ENCODE results near the gene NAA35. TPM values are rescaled to one million over a fixed set of nuclear protein-coding genes. Genes with fewer than 3 reads are reported as not detected.

Gene NAA35
- total RNA-seq, 1 donor from 2014 or later: 18.8 TPM

- Mint-ChIP-seq H3K27me3 (ENCODE audit: unreplicated experiment) (no peaks in the 10 kb centered on the region), H3K4me3 (ENCODE audit: unreplicated experiment) (no peak overlapping the region), H3K9me3 (ENCODE audit: unreplicated experiment) (no peaks in the 10 kb centered on the region), H3K36me3 (ENCODE audit: unreplicated experiment) (peaks cover 63% of the 10 kb centered on the region), H3K27ac (ENCODE audit: unreplicated experiment) (no peak overlapping the region), H3K4me1 (ENCODE audit: unreplicated experiment) (no peaks in the 10 kb centered on the region)
- no peak for DNase-seq (ENCODE audit: extremely low spot score, unreplicated experiment)
- TF ChIP-seq, protein P1, sequence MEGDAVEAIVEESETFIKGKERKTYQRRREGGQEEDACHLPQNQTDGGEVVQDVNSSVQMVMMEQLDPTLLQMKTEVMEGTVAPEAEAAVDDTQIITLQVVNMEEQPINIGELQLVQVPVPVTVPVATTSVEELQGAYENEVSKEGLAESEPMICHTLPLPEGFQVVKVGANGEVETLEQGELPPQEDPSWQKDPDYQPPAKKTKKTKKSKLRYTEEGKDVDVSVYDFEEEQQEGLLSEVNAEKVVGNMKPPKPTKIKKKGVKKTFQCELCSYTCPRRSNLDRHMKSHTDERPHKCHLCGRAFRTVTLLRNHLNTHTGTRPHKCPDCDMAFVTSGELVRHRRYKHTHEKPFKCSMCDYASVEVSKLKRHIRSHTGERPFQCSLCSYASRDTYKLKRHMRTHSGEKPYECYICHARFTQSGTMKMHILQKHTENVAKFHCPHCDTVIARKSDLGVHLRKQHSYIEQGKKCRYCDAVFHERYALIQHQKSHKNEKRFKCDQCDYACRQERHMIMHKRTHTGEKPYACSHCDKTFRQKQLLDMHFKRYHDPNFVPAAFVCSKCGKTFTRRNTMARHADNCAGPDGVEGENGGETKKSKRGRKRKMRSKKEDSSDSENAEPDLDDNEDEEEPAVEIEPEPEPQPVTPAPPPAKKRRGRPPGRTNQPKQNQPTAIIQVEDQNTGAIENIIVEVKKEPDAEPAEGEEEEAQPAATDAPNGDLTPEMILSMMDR (IDR thresholded peaks at IDR 0.05): no peak
Observed at GRCh38 chr9:85978496-85978895, 37.5 kb downstream of the NAA35 start.

GRCh38 chr9:85981369-85981768 is 40.4 kb downstream of the NAA35 start:
- Mint-ChIP-seq H3K36me3 (ENCODE audit: unreplicated experiment) (peaks cover 71% of the 10 kb centered on the region), H3K4me3 (ENCODE audit: unreplicated experiment) (no peak overlapping the region), H3K27me3 (ENCODE audit: unreplicated experiment) (no peaks in the 10 kb centered on the region), H3K27ac (ENCODE audit: unreplicated experiment) (no peak overlapping the region), H3K4me1 (ENCODE audit: unreplicated experiment) (no peaks in the 10 kb centered on the region), H3K9me3 (ENCODE audit: unreplicated experiment) (no peaks in the 10 kb centered on the region)
- no peak for DNase-seq (ENCODE audit: extremely low spot score, unreplicated experiment)
- TF ChIP-seq, protein P1 (IDR thresholded peaks at IDR 0.05): no peak

GRCh38 chr9:85984457-85984856 is 43.5 kb downstream of the NAA35 start:
- Mint-ChIP-seq H3K4me1 (ENCODE audit: unreplicated experiment) (no peaks in the 10 kb centered on the region), H3K27ac (ENCODE audit: unreplicated experiment) (no peak overlapping the region)

GRCh38 chr9:85987236-85987635 is 46.3 kb downstream of the NAA35 start:
- Mint-ChIP-seq H3K9me3 (ENCODE audit: unreplicated experiment) (peaks cover 5% of the 10 kb centered on the region), H3K4me3 (ENCODE audit: unreplicated experiment) (no peak overlapping the region), H3K4me1 (ENCODE audit: unreplicated experiment) (no peaks in the 10 kb centered on the region), H3K36me3 (ENCODE audit: unreplicated experiment) (peaks cover 51% of the 10 kb centered on the region), H3K27me3 (ENCODE audit: unreplicated experiment) (no peaks in the 10 kb centered on the region), H3K27ac (ENCODE audit: unreplicated experiment) (no peak overlapping the region)
- DNase-seq (ENCODE audit: extremely low spot score, unreplicated experiment): no peak
- TF ChIP-seq, protein P1 (IDR thresholded peaks at IDR 0.05): no peak

More at GRCh38 chr9:85984457-85984856, 43.5 kb downstream of the NAA35 start:
- no peaks in the 10 kb centered on the region for H3K27me3 Mint-ChIP-seq (ENCODE audit: unreplicated experiment)
- TF ChIP-seq, protein P1 (IDR thresholded peaks at IDR 0.05): no peak
- peaks cover 58% of the 10 kb centered on the region for H3K36me3 Mint-ChIP-seq (ENCODE audit: unreplicated experiment)
- no peak for DNase-seq (ENCODE audit: extremely low spot score, unreplicated experiment)
- H3K9me3 Mint-ChIP-seq (ENCODE audit: unreplicated experiment): no peaks in the 10 kb centered on the region
- no peak overlapping the region for H3K4me3 Mint-ChIP-seq (ENCODE audit: unreplicated experiment)

- DNase-seq (ENCODE audit: extremely low spot score, unreplicated experiment): no peak
- Mint-ChIP-seq H3K4me1 (ENCODE audit: unreplicated experiment) (no peaks in the 10 kb centered on the region), H3K9me3 (ENCODE audit: unreplicated experiment) (peaks cover 5% of the 10 kb centered on the region), H3K4me3 (ENCODE audit: unreplicated experiment) (no peak overlapping the region), H3K27me3 (ENCODE audit: unreplicated experiment) (no peaks in the 10 kb centered on the region), H3K36me3 (ENCODE audit: unreplicated experiment) (peaks cover 35% of the 10 kb centered on the region), H3K27ac (ENCODE audit: unreplicated experiment) (no peak overlapping the region)
- TF ChIP-seq, protein P1 (IDR thresholded peaks at IDR 0.05): no peak
Observed at GRCh38 chr9:85994191-85994590, 53.2 kb downstream of the NAA35 start.

Measured in osteocyte (in vitro differentiated cells).